HPDE6-E6E7 (cell line): Measurements from ENCODE around the gene ARHGAP19.
"Not testable (repeated sequence)": the region's sequence is repeated elsewhere in the genome, so short reads cannot be mapped to it uniquely, and the experiment has no call there.

Source experiments
- DNase-seq: peaks from one replicate; pipeline ENCODE4 v3.0.0; 2011; ENCODE audit warnings: missing footprints; ENCODE audit errors: extremely low spot score

The ARHGAP19 gene

GRCh38 chr10:97321804-97322190 is 29.4 kb upstream of the ARHGAP19 start:
- DNase-seq, result no peak

- no peak for DNase-seq
Measured at GRCh38 chr10:97321032-97321803, 28.8 kb upstream of the ARHGAP19 start.

DNA sequence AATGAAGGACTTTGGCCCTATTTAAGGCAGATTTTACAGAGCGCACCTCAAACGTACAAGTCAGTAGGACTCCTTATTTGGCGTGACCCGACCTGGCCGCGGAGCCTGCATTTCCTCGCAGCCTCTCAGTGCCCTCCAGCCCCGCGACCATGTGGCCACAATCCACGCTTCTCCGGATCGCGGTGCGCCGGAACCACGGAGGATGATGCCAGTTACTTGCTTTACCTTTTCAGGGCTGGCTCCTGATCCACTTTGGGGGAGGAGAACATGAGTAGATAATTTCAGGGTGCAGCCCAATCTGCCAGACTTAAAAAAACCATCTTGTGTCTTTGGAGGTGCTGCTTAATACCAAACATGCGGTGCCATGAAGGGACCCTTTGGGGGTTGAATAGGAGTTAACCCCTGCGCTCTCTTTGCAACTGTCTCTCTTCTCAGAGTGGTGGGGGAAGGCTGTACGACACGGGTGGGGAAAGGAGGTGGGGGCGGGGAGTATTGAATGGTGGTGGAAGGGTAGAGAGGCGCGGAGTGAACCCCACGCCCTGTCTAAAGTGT is 28.1 kb upstream of the ARHGAP19 start:
- no peak for DNase-seq

GRCh38 chr10:97319671-97320479 is 27.4 kb upstream of the ARHGAP19 start:
- DNase-seq, result no peak

DNA sequence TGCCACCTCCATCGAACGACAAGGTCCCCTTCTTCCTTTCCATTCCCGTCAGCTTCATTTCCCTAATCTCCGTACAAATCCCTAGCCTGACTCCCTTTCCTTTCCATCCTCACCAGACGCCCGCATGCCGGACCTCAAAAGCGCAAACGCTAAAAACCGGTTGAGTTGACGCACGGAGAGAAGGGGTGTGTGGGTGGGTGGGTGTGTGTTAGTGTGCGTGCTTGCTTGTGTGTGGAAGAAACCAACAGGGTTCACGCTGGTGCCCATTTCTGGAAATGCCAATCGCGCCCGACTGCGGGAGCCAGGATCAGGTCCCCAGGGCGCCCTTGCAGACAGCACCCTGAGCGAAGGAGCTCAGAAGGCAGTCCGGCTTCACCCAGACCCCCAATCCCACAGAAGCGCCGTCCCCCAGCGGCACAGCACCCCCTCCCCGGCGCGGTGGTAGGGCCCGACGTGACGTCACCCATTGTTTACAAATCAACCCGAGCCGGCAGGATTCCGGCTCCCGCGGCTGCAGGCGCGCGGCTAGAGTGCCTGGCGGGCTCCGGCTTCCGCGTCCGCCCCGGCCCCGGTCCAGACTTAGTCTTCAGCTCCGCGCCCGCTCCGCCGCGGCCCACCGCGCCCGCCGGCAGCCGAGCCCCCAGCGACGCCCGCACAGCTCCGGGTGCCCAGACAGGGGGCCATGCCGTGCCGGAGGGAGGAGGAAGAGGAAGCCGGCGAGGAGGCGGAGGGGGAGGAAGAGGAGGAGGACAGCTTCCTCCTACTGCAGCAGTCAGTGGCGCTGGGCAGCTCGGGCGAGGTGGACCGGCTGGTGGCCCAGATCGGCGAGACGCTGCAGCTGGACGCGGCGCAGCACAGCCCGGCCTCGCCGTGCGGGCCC is 26.6 kb upstream of the ARHGAP19 start, which contains the start of gene FRAT1:
Gene FRAT1, plus strand, starts transcription at position 500 of the 880 bp plus-strand sequence. Its CDS starts 183 bp downstream, at position 683.
- DNase-seq, result peak; percentile 77

DNA sequence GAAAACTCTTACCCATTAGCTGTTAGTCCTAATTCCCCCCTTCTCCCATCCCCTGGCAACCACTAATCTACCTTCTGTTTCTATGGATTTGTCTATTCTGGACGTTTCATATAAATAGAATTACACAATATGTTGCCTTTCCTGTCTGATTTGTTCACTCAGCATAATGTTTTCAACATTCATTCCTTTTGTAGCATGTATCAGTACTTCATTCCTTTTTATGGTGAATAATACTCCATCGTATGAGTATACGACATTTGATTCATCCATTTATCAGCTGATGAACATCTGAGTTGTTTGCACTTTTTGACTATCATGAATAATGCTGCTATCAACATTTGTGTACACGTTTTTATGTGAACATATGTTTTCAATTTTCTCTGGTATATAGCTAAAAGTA is 22.2 kb upstream of the ARHGAP19 start:
- DNase-seq, result no peak

DNA sequence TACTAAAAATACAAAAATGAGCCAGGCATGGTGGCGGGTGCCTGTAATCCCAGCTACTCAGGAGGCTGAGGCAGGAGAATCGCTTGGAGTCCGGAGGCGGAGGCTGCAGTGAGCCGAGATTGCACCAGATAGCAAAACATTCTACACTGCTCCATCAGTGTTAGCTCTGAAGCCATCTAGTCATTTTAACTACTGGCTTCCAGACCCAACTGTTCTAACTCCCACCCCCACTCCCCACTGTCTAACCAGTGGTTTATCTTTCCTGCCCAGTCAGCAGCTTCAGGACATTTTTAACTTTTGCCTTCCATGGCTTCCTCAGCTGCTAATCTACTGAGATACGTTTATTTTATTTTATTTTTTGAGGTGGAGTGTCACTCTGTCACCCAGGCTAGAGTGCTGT is 20.5 kb upstream of the ARHGAP19 start:
- no peak for DNase-seq

DNA sequence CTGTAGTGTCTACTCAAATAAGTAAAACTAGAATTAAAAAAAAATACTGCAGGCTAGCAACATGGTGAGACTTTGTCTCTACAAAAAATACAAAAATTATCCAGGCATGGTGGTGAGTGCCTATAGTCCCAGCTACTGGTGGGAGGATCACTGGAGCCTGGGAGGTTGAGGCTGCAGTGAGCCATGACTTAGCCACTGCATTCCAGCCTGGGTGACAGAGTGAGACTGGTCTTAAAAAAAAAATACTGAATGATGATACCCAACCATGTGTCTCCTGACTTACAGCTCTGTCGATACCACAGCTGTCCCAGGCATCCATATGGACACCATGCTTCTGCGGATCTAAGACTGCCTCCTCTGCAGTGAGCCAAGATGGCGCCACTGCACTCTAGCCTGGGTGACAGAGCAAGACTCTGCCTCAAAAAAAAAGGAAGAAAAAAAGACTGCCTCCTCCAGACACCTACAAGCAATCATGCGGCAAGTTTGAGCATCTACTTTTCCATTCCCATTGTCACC is 18.7 kb upstream of the ARHGAP19 start:
- DNase-seq, result no peak

- DNase-seq, result no peak
Measured at GRCh38 chr10:97307866-97308780, 15.7 kb upstream of the ARHGAP19 start.

DNA sequence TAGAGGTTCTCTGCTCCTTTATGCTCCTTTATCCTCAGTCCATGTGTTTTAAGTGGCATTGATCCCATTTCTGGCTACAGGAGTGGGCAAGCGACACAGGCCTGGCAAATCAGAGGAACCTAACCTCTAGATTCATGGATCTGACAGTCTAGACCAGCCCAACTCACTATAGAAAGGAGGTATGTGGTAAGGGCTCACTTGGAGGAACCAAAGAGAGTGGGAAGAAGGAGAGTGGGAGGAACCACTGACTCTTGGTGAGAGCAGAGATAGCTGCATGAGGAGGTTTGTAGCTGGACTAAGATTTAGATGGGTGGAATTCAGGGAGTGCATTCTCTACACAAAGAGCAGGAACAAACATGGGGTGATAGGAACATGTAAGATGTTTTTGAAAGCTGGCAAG is 15.0 kb upstream of the ARHGAP19 start:
- no peak for DNase-seq

- no peak for DNase-seq
Measured at GRCh38 chr10:97302088-97302791, 9.8 kb upstream of the ARHGAP19 start.

DNA sequence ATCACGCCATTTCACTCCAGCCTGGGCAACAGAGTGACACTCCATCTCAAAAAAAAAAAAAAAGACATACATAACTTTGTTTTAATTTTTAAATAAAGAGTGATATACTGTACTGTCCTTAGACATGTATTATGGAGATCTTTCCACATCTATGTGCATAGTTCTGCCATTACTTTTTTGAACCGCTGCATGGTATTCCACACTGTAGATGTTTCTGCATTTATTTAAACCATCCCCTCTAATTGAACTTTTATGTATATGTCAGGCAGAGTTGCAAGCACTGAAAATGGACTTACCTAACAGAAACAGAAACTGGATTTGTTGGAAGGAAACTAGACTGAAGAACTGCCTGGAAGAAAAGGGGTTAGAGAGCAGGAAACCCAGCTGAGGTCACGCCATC is 8.5 kb upstream of the ARHGAP19 start:
- DNase-seq, result no peak

DNA sequence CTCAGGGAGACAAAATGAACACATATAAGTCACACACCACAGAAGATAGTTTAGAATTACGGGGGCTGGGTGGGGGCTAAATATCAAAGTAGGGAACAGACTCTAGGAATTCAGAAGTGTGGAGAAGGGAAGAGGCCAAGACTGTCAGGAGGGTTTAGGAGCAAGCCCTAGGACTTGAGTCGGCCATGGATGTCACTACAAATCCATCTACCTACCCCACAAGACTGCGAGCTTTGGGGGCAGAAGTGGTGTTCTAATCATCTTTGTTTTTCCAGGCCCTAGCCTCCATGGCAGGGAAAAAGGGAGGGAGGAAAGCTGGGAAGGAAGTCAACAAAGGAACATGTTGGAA is 5.8 kb upstream of the ARHGAP19 start:
- no peak for DNase-seq

- no peak for DNase-seq
Measured at GRCh38 chr10:97297556-97298222, 5.3 kb upstream of the ARHGAP19 start.

GRCh38 chr10:97292862-97293198 is 393 bp upstream of the ARHGAP19 start:
- DNase-seq, result no peak

- no peak for DNase-seq
Measured at GRCh38 chr10:97291357-97292096, 910 bp downstream of the ARHGAP19 start.

DNA sequence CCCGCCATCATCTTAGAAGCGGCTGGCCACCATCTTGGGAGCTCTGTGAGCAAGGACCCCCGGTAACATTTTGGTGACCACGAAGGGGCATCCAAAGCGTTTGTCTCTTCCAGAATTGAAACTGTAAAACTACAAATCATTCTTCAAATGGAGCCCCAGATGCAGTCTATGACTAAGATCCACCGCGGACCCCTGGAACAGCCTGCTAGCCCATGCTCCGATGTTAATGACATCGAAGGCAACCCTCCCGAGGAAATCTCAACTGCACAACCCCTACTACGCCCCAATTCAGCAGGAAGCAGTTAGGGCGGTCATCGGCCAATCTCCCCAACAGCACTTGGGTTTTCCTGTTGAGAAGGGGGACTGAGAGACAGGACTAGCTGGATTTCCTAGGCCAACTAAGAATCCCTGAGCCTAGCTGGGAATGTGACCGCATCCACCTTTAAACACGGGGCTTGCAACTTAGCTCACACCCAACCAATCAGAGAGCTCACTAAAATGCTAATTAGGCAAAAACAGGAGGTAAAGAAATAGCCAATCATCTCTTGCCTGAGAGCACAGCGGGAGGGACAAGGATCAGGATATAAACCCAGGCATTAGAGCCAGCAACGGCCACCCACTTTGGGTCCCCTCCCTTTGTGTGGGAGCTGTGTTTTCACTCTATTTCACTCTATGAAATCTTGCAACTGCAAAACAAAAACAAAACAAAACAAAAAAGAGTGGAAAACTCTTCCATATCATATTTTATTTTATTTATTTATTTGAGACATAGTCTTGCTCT is 1.7 kb downstream of the ARHGAP19 start:
- DNase-seq, result not testable (repeated sequence)

GRCh38 chr10:97290076-97290475 is 2.4 kb downstream of the ARHGAP19 start:
- DNase-seq, result not testable (repeated sequence)
